Neuronal stem cell (in vitro differentiated cells): ENCODE measurements around the gene ZNF81.
"Not testable (repeated sequence)": the region's sequence is repeated elsewhere in the genome, so short reads cannot be mapped to it uniquely, and the experiment has no call there.

Experiments used
- DNase-seq: peaks from one replicate; pipeline ENCODE4 v3.0.0-alpha.2; 2013; ENCODE audit warnings: low spot score
- H2AFZ ChIP-seq: one replicate; pipeline ENCODE4 v1.6.1; 2013; ENCODE audit warnings: mild to moderate bottlenecking, low read length, inconsistent platforms
- H2AK5ac ChIP-seq: 2 replicates; pipeline ENCODE4 v1.6.1; 2013; ENCODE audit warnings: low read depth, mild to moderate bottlenecking, inconsistent platforms, low read length, moderate library complexity, mixed read lengths
- H2BK120ac ChIP-seq: 2 replicates; pipeline ENCODE4 v1.6.1; 2013; ENCODE audit warnings: low read depth, mild to moderate bottlenecking, inconsistent platforms, low read length, moderate library complexity, mixed read lengths
- H2BK12ac ChIP-seq: one replicate; pipeline ENCODE4 v1.6.1; 2013; ENCODE audit warnings: low read length, inconsistent platforms
- H2BK15ac ChIP-seq: 2 replicates; pipeline ENCODE4 v1.6.1; 2013; ENCODE audit warnings: mild to moderate bottlenecking, low read length, inconsistent platforms, mixed read lengths
- H2BK5ac ChIP-seq: one replicate; pipeline ENCODE4 v1.6.1; 2013; ENCODE audit warnings: inconsistent platforms, mild to moderate bottlenecking, low read length, moderate library complexity
- H3K14ac ChIP-seq: one replicate; pipeline ENCODE4 v1.6.1; 2013; ENCODE audit warnings: low read length, inconsistent platforms
- H3K18ac ChIP-seq: 2 replicates; pipeline ENCODE4 v1.6.1; 2013; ENCODE audit warnings: low read length, inconsistent platforms
- H3K23ac ChIP-seq: 2 replicates; pipeline ENCODE4 v1.6.1; 2013; ENCODE audit warnings: low read depth, mild to moderate bottlenecking, mixed read lengths, low read length, inconsistent platforms; ENCODE audit not compliant: poor library complexity
- H3K27ac ChIP-seq: replicated peaks from 3 replicates; pipeline ENCODE4 v1.5.1; 2013; ENCODE audit warnings: low read length, inconsistent platforms
- H3K27me3 ChIP-seq, 3 experiments: 2 replicates each; pipeline ENCODE4 v1.6.1; 2013; ENCODE audit warnings: low read length in 3 of 3, mild to moderate bottlenecking in 2 of 3, inconsistent platforms in 1 of 3, low read depth in 1 of 3, mixed read lengths in 1 of 3, moderate library complexity in 1 of 3; ENCODE audit not compliant: control insufficient read depth in 3 of 3, insufficient read depth in 3 of 3
- H3K36me3 ChIP-seq, 2 donors: replicated peaks in 1 of 2; 2 replicates each; pipeline ENCODE4 v1.6.1; 2013; ENCODE audit warnings: low read length in 2 of 2; ENCODE audit not compliant: control insufficient read depth in 2 of 2, insufficient read depth in 2 of 2
- H3K4ac ChIP-seq: 2 replicates; pipeline ENCODE4 v1.6.1; 2013; ENCODE audit warnings: inconsistent platforms, mild to moderate bottlenecking, low read length, moderate library complexity
- H3K4me1 ChIP-seq, 2 donors: 1 replicate in 1 of 2; 2 replicates in 1 of 2; pipeline ENCODE4 v1.6.1; 2013; ENCODE audit warnings: low read length in 2 of 2, low read depth in 1 of 2; ENCODE audit not compliant: control insufficient read depth in 2 of 2, insufficient read depth in 1 of 2
- H3K4me2 ChIP-seq: one replicate; pipeline ENCODE4 v1.6.1; 2013; ENCODE audit warnings: mild to moderate bottlenecking, low read length, inconsistent platforms; ENCODE audit not compliant: insufficient read depth, poor library complexity, severe bottlenecking
- H3K4me3 ChIP-seq, 2 donors: 2 replicates each; pipeline ENCODE4 v1.5.1; 2013; ENCODE audit warnings: low read length in 2 of 2, mild to moderate bottlenecking in 2 of 2, inconsistent platforms in 1 of 2, moderate library complexity in 1 of 2
- H3K79me1 ChIP-seq: one replicate; pipeline ENCODE4 v1.6.1; 2013; ENCODE audit warnings: low read depth, mild to moderate bottlenecking, inconsistent platforms, low read length, moderate library complexity
- H3K9ac ChIP-seq: one replicate; pipeline ENCODE4 v1.6.1; 2013; ENCODE audit warnings: mild to moderate bottlenecking, low read depth, low read length, inconsistent platforms; ENCODE audit not compliant: poor library complexity
- H3K9me3 ChIP-seq, 2 donors: replicated peaks in 1 of 2; 2 replicates each; pipeline versions ENCODE3 to v1.6.1; 2013; ENCODE audit warnings: low read length in 2 of 2, mild to moderate bottlenecking in 2 of 2, inconsistent platforms in 1 of 2, low read depth in 1 of 2, mixed read lengths in 1 of 2, moderate library complexity in 1 of 2; ENCODE audit not compliant: control insufficient read depth in 2 of 2, insufficient read depth in 1 of 2
- H4K8ac ChIP-seq: one replicate; pipeline ENCODE4 v1.6.1; 2013; ENCODE audit warnings: low read depth, mild to moderate bottlenecking, inconsistent platforms, low read length, moderate library complexity
- H4K91ac ChIP-seq: one replicate; pipeline ENCODE4 v1.6.1; 2013; ENCODE audit warnings: low read length, low read depth, mild to moderate bottlenecking, inconsistent platforms; ENCODE audit not compliant: poor library complexity
- WGBS, 2 donors: extraction: QIAGEN DNeasy Blood & Tissue Kit; methylation state at CpG; one replicate each; pipeline ENCODE4 v1.1.7; 2013; ENCODE audit warnings: missing lambda C conversion rate in 2 of 2, mixed read lengths in 1 of 2; ENCODE audit not compliant: insufficient read length in 2 of 2, insufficient replicate concordance in 1 of 2; ENCODE audit errors: extremely low coverage in 2 of 2; 5-methylcytosine and 5-hydroxymethylcytosine counted together

ZNF81 gene

DNA sequence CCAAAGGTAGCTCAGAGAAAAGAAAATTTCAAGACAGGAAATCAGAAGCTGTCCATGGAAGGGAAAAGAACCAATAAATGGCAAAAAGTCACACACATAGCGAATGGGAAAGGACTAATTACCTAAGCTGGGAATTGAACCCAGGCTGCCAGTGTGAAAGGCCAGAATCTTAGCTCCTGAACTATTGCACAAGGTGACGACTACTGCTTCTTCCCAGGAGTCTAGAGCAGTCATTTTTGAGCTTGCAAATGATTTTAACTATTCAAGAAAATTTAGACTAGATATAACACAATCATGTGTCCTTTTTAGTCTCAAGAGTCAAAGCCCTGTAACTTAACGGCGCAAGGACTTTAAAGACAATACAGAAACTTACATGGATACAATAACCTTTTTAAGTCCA, 34.1 kb upstream of the ZNF81 start:
- no peak overlapping the region for H3K14ac ChIP-seq
- no peak overlapping the region for H3K4ac ChIP-seq
- no CpG with 5 or more reads among the region's 4 CpGs for WGBS, 2 donors
- no peaks in the 10 kb centered on the region for H3K36me3 ChIP-seq
- no peak overlapping the region for H2AK5ac ChIP-seq
- no peak overlapping the region for H3K9ac ChIP-seq
- H2BK5ac ChIP-seq = no peak overlapping the region
- H4K8ac ChIP-seq = no peak overlapping the region
- no peak overlapping the region for H2BK12ac ChIP-seq
- H3K4me3 ChIP-seq = no peak overlapping the region
- H2BK120ac ChIP-seq = no peak overlapping the region
- no peaks in the 10 kb centered on the region for H3K79me1 ChIP-seq
- H3K4me2 ChIP-seq = no peak overlapping the region
- peaks cover 0 to 2% of the 10 kb centered on the region in 2 donors for H3K4me1 ChIP-seq
- H3K27ac ChIP-seq = no peak overlapping the region
- no peak overlapping the region for H3K23ac ChIP-seq
- no peak for DNase-seq
- peaks cover 0 to 29% (median 0%) of the 10 kb centered on the region in 3 experiments for H3K27me3 ChIP-seq
- no peaks in the 10 kb centered on the region for H3K9me3 ChIP-seq
- H3K18ac ChIP-seq = no peak overlapping the region
- no peak overlapping the region for H4K91ac ChIP-seq
- H2BK15ac ChIP-seq = no peak overlapping the region
- H2AFZ ChIP-seq = no peak overlapping the region

DNA sequence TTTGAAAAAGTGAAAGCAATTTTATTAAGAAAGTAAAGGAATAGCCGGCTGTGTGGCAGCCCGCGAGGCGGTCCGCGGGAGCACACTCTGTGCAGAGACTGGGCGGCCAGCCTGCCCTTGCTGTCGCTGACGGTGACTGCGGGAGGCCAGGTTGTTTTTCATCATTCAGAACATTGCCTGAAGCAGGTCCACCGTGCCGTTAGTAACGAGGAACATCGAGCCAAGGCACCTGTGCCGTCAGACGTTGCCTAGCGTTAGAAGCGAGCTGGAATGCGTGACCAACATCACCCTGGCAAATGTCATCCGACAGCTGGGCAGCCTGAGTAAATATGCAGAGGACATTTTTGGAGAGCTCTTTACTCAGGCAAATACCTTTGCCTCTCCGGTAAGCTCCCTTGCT, 33.6 kb upstream of the ZNF81 start:
- H3K27me3 ChIP-seq = peaks cover 0 to 24% (median 0%) of the 10 kb centered on the region in 3 experiments
- not testable (repeated sequence) for H3K18ac ChIP-seq, H3K4me1 ChIP-seq, H2BK15ac ChIP-seq, H3K9me3 ChIP-seq, H3K79me1 ChIP-seq, H4K91ac ChIP-seq, H3K4me2 ChIP-seq, H3K36me3 ChIP-seq, H2BK12ac ChIP-seq, H3K4ac ChIP-seq, H3K9ac ChIP-seq, H3K27ac ChIP-seq, DNase-seq, H3K23ac ChIP-seq, H4K8ac ChIP-seq, H2BK120ac ChIP-seq, H3K4me3 ChIP-seq, H3K14ac ChIP-seq, H2BK5ac ChIP-seq, H2AFZ ChIP-seq, H2AK5ac ChIP-seq
- no CpG with 5 or more reads among the region's 21 CpGs for whole genome bisulfite sequencing, 2 donors

- Histone ChIP-seq H2AK5ac (no peak overlapping the region), H3K4me1 (peaks cover 0 to 2% of the 10 kb centered on the region in 2 donors), H3K23ac (no peak overlapping the region), H3K79me1 (no peaks in the 10 kb centered on the region), H2AFZ (no peak overlapping the region), H2BK12ac (no peak overlapping the region), H3K9ac (no peak overlapping the region), H4K8ac (no peak overlapping the region), H2BK5ac (no peak overlapping the region), H3K18ac (no peak overlapping the region), H3K4me3 (no peak overlapping the region), H3K27ac (no peak overlapping the region), H4K91ac (no peak overlapping the region), H2BK120ac (no peak overlapping the region), H3K4me2 (no peak overlapping the region), H3K9me3 (no peaks in the 10 kb centered on the region), H3K14ac (no peak overlapping the region), H3K36me3 (no peaks in the 10 kb centered on the region), H2BK15ac (no peak overlapping the region), H3K4ac (no peak overlapping the region), H3K27me3 (peaks cover 0 to 14% (median 0%) of the 10 kb centered on the region in 3 experiments)
- no CpG with 5 or more reads among the region's 9 CpGs for WGBS, 2 donors
- no peak for DNase-seq
Measured at GRCh38 chrX:47804315-47804714, 32.4 kb upstream of the ZNF81 start.

- H3K36me3 ChIP-seq, H2BK5ac ChIP-seq, H2AFZ ChIP-seq, H3K79me1 ChIP-seq, H2AK5ac ChIP-seq, H3K4me1 ChIP-seq, H3K9me3 ChIP-seq, H3K18ac ChIP-seq, H4K8ac ChIP-seq, H2BK120ac ChIP-seq, H2BK15ac ChIP-seq, H3K23ac ChIP-seq, H3K9ac ChIP-seq, H3K27me3 ChIP-seq, H3K4me2 ChIP-seq, H3K4ac ChIP-seq, DNase-seq, H3K4me3 ChIP-seq, H3K14ac ChIP-seq, H2BK12ac ChIP-seq, H4K91ac ChIP-seq: not testable (repeated sequence)
- WGBS, 2 donors = no CpG with 5 or more reads among the region's 1 CpG
- H3K27ac ChIP-seq = peak overlapping the region; percentile 73
Measured at GRCh38 chrX:47805844-47806243, 30.9 kb upstream of the ZNF81 start.
